ENCODE data around the gene TRAM2. TPM values are rescaled to one million over a fixed set of nuclear protein-coding genes. Genes with fewer than 3 reads are reported as not detected.

The TRAM2 gene
- total and polyA plus RNA-seq, 2 of the 13 experiments (the other 11 are each of a cell fraction or from before 2014, with no cell fraction given) = 49.1 to 72.5 TPM

DNA sequence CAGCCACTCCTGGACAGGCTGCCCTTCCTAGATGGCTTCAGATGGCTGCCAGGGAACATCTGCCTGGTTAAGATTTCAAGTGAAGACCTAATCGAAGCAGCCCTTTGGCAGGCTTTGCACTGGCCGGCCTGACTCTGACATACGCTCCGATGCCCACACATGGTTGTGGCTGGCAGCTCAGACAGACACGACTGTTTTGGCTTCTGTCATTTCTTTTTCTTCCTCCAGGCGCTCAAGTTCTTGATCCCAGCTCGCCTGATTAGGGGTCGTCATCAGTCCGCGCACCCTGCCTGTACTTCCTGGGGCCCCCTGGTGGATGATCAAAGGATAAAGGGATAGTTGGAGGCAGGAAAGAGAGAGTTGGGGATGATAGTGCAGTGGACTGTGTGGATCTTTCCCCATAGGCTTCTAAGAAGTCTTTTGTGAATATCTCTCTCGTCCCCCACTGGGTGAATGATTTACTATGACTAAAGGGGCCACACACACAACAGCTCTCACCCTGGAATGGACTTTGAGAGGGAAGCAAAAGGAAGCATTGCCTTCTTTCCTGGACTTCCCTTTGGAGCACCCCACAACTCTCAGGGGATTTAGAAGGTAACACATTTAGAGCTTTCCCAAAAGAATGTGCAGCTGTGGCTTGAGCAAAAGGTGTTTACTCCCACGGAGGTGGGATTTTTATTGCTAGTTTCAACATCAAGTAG, 21.4 kb upstream of the TRAM2 start (continued):
- TF ChIP-seq, protein P1, sequence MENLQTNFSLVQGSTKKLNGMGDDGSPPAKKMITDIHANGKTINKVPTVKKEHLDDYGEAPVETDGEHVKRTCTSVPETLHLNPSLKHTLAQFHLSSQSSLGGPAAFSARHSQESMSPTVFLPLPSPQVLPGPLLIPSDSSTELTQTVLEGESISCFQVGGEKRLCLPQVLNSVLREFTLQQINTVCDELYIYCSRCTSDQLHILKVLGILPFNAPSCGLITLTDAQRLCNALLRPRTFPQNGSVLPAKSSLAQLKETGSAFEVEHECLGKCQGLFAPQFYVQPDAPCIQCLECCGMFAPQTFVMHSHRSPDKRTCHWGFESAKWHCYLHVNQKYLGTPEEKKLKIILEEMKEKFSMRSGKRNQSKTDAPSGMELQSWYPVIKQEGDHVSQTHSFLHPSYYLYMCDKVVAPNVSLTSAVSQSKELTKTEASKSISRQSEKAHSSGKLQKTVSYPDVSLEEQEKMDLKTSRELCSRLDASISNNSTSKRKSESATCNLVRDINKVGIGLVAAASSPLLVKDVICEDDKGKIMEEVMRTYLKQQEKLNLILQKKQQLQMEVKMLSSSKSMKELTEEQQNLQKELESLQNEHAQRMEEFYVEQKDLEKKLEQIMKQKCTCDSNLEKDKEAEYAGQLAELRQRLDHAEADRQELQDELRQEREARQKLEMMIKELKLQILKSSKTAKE (CRISPR knock-in tag; IDR thresholded peaks at IDR 0.05; ENCODE audit: borderline replicate concordance) = peak; percentile 23; the same call in 1 of the 2 replicates
- TF ChIP-seq, protein P2, sequence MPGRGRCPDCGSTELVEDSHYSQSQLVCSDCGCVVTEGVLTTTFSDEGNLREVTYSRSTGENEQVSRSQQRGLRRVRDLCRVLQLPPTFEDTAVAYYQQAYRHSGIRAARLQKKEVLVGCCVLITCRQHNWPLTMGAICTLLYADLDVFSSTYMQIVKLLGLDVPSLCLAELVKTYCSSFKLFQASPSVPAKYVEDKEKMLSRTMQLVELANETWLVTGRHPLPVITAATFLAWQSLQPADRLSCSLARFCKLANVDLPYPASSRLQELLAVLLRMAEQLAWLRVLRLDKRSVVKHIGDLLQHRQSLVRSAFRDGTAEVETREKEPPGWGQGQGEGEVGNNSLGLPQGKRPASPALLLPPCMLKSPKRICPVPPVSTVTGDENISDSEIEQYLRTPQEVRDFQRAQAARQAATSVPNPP (CRISPR knock-in tag; IDR thresholded peaks at IDR 0.05) = peak; percentile 79; the same call in 1 of the 2 replicates
- TF ChIP-seq, protein P3, sequence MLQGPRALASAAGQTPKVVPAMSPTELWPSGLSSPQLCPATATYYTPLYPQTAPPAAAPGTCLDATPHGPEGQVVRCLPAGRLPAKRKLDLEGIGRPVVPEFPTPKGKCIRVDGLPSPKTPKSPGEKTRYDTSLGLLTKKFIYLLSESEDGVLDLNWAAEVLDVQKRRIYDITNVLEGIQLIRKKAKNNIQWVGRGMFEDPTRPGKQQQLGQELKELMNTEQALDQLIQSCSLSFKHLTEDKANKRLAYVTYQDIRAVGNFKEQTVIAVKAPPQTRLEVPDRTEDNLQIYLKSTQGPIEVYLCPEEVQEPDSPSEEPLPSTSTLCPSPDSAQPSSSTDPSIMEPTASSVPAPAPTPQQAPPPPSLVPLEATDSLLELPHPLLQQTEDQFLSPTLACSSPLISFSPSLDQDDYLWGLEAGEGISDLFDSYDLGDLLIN (CRISPR knock-in tag; IDR thresholded peaks at IDR 0.05; ENCODE audit: borderline replicate concordance) = no peak; the same call in 1 of the 2 replicates
- TF ChIP-seq, protein P4, sequence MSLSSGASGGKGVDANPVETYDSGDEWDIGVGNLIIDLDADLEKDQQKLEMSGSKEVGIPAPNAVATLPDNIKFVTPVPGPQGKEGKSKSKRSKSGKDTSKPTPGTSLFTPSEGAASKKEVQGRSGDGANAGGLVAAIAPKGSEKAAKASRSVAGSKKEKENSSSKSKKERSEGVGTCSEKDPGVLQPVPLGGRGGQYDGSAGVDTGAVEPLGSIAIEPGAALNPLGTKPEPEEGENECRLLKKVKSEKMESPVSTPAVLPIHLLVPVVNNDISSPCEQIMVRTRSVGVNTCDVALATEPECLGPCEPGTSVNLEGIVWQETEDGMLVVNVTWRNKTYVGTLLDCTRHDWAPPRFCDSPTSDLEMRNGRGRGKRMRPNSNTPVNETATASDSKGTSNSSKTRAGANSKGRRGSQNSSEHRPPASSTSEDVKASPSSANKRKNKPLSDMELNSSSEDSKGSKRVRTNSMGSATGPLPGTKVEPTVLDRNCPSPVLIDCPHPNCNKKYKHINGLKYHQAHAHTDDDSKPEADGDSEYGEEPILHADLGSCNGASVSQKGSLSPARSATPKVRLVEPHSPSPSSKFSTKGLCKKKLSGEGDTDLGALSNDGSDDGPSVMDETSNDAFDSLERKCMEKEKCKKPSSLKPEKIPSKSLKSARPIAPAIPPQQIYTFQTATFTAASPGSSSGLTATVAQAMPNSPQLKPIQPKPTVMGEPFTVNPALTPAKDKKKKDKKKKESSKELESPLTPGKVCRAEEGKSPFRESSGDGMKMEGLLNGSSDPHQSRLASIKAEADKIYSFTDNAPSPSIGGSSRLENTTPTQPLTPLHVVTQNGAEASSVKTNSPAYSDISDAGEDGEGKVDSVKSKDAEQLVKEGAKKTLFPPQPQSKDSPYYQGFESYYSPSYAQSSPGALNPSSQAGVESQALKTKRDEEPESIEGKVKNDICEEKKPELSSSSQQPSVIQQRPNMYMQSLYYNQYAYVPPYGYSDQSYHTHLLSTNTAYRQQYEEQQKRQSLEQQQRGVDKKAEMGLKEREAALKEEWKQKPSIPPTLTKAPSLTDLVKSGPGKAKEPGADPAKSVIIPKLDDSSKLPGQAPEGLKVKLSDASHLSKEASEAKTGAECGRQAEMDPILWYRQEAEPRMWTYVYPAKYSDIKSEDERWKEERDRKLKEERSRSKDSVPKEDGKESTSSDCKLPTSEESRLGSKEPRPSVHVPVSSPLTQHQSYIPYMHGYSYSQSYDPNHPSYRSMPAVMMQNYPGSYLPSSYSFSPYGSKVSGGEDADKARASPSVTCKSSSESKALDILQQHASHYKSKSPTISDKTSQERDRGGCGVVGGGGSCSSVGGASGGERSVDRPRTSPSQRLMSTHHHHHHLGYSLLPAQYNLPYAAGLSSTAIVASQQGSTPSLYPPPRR (CRISPR knock-in tag; IDR thresholded peaks at IDR 0.05; ENCODE audit: borderline replicate concordance) = 0 out of 2 replicates have a peak, but pooled peaks have one; percentile 62
- 0 out of 2 replicates have a peak, but pooled peaks have one; percentile 39 for TF ChIP-seq ZNF766 (CRISPR knock-in tag; IDR thresholded peaks at IDR 0.05; ENCODE audit: borderline replicate concordance)
- no peak for TF ChIP-seq ZNF10 (CRISPR knock-in tag; IDR thresholded peaks at IDR 0.05; ENCODE audit: borderline replicate concordance, low read depth)
- no peak for TF ChIP-seq ZBTB8A (CRISPR knock-in tag; IDR thresholded peaks at IDR 0.05; ENCODE audit: borderline replicate concordance, low read depth)
- TF ChIP-seq NR3C1 (CRISPR knock-in tag; IDR thresholded peaks at IDR 0.05) = no peak
- TF ChIP-seq RARA (CRISPR knock-in tag; IDR thresholded peaks at IDR 0.05) = peak; percentile 52
- TF ChIP-seq GTF2F1 (IDR thresholded peaks at IDR 0.05; ENCODE audit: low read length) = no peak
- no peak for TF ChIP-seq ZNF577 (CRISPR knock-in tag; IDR thresholded peaks at IDR 0.05; ENCODE audit: borderline replicate concordance, low read depth)
- no peak for TF ChIP-seq MXD4 (CRISPR knock-in tag; IDR thresholded peaks at IDR 0.05)

All from HepG2 (cell line).